Colonic mucosa (tissue), 4 donors: ENCODE results near the gene INTS11. TPM values are rescaled to one million over a fixed set of nuclear protein-coding genes. Genes with fewer than 3 reads are reported as not detected.

ENCODE experiments used
- DNase-seq: peaks from one replicate; pipeline ENCODE4 v3.0.0-alpha.2; 2020
- H3K27ac ChIP-seq: fragments of 200-600 bp; one replicate; pipeline ENCODE4 v1.8.0; 2021
- H3K27me3 ChIP-seq: fragments of 200-600 bp; one replicate; pipeline ENCODE4 v1.8.0; 2021
- H3K36me3 ChIP-seq: fragments of 200-600 bp; one replicate; pipeline ENCODE4 v1.8.0; 2021
- H3K4me1 ChIP-seq: fragments of 200-600 bp; one replicate; pipeline ENCODE4 v1.8.0; 2021; ENCODE audit warnings: mild to moderate bottlenecking
- H3K4me3 ChIP-seq: fragments of 200-600 bp; one replicate; pipeline ENCODE4 v1.8.0; 2021
- H3K9ac ChIP-seq, 2 donors: one replicate each; pipeline ENCODE4 v1.7.0; 2013; ENCODE audit warnings: control low read depth in 2 of 2, low read depth in 2 of 2, low read length in 2 of 2
- H3K9me3 ChIP-seq: fragments of 200-600 bp; one replicate; pipeline ENCODE4 v1.8.0; 2021
- intact Hi-C: fragments of 100-400 bp; cut with DNase I; formaldehyde crosslinking; loops from one replicate; pipeline ENCODE4 v1.14.1; 2022
- total RNA-seq, 2 donors: library from RNA; stranded (reverse); fragmentation: NEBNext Ultra II Directional in 1 of 2; extraction: Animal tissue kit (Norgen Biotek cat#: 25700) in 1 of 2; gene quantifications; one replicate each; pipeline ENCODE4 v1.2.1, GENCODE V29; 2021
- TF ChIP-seq, protein P1 (sequence below): fragments of 200-600 bp; IDR thresholded peaks from one replicate; pipeline ENCODE4 v1.8.0; 2022; ENCODE audit warnings: antibody characterized with exemption, mild to moderate bottlenecking
- donor health status: healthy.
- donor health status: DM: no; HTN: no; CAD: no.
- donor health status: DM: no; HTN: no; CAD: no.

Gene INTS11
- total RNA-seq, 2 donors from 2014 or later: 70.6 to 126 TPM

DNA sequence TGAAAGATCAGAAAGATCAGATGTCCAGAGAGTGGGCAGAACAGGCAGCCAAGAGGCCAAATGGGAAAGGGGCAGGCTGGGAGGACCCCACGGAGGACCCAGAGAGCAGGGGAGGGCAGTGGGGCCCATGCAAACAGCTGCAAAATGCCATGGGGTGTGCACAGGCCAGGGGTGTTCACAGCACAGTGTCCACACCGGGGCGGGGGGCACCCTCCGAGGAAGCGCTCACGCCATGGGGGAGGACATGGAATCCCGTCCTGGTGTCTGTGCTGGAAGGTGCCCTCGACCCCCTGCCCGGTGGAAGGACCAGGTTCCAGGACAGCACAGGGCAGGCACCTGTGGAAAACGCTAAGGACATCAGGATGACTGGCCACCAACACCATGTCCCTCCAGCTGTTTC lies 1.5 kb downstream of the INTS11 start:
- Histone ChIP-seq H3K4me3 (no peak overlapping the region), H3K27ac (no peak overlapping the region), H3K9me3 (no peaks in the 10 kb centered on the region), H3K27me3 (no peaks in the 10 kb centered on the region), H3K4me1 (peaks cover 13% of the 10 kb centered on the region), H3K9ac (no peak overlapping the region), H3K36me3 (no peaks in the 10 kb centered on the region)
- intact Hi-C loops: no loop called here
- TF ChIP-seq, protein P1, sequence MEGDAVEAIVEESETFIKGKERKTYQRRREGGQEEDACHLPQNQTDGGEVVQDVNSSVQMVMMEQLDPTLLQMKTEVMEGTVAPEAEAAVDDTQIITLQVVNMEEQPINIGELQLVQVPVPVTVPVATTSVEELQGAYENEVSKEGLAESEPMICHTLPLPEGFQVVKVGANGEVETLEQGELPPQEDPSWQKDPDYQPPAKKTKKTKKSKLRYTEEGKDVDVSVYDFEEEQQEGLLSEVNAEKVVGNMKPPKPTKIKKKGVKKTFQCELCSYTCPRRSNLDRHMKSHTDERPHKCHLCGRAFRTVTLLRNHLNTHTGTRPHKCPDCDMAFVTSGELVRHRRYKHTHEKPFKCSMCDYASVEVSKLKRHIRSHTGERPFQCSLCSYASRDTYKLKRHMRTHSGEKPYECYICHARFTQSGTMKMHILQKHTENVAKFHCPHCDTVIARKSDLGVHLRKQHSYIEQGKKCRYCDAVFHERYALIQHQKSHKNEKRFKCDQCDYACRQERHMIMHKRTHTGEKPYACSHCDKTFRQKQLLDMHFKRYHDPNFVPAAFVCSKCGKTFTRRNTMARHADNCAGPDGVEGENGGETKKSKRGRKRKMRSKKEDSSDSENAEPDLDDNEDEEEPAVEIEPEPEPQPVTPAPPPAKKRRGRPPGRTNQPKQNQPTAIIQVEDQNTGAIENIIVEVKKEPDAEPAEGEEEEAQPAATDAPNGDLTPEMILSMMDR: no peak
- no peak for DNase-seq

DNA sequence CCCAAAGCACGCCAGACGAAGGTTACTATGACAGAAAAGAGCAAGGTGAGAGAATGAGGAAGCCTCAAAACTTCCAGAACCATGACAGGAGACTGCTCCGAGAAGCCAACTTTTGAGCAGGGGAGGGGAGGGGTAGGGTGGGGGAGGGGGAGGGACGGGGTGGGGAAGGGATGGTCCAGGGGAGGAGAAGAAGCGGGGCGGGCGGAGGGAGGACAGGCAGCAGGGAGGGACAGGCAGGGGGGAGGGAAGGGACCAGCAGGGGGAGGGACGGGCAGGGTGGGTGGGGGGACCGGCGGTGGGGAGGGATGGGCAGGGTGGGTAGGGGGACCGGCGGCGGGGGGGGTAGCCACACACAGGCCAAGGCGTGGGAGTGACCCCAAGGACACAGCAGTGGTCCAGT lies 2.0 kb downstream of the INTS11 start:
- no peaks in the 10 kb centered on the region for H3K36me3 ChIP-seq
- no peak overlapping the region for H3K4me3 ChIP-seq
- H3K9me3 ChIP-seq: no peaks in the 10 kb centered on the region
- no peak overlapping the region for H3K27ac ChIP-seq
- DNase-seq: no peak
- H3K9ac ChIP-seq: no peak overlapping the region
- no peaks in the 10 kb centered on the region for H3K27me3 ChIP-seq
- H3K4me1 ChIP-seq: peaks cover 13% of the 10 kb centered on the region
- TF ChIP-seq, protein P1: no peak
- intact Hi-C loops: no loop called here

DNA sequence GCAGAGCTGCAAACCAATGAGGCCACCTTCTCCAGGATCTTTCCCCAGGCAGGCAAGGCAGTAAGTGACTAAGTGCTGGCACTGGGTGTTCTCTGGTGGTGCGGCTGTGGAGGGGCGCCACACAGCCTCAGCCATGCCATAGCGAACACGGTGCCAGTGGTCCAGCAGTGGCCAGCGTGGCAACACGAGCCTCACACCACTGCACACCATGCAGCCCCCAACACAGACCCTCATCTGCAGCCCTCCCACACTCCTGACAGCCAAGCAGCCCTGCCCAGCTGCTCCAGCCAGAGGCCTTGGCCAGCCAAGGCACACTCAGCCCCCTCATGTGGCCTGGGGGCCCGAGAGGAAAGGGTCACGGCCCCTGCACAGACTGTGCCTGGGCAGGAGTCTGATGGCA lies 3.0 kb downstream of the INTS11 start:
- Histone ChIP-seq H3K4me1 (peaks cover 13% of the 10 kb centered on the region), H3K9ac (peak overlapping the region in 1 of 2 donors; percentile 43), H3K9me3 (no peaks in the 10 kb centered on the region), H3K4me3 (no peak overlapping the region), H3K27me3 (no peaks in the 10 kb centered on the region), H3K27ac (no peak overlapping the region), H3K36me3 (no peaks in the 10 kb centered on the region)
- DNase-seq: no peak
- TF ChIP-seq, protein P1: no peak
- intact Hi-C loops: no loop called here

GRCh38 chr1:1320666-1321448 lies 3.6 kb downstream of the INTS11 start:
- H3K27ac ChIP-seq: no peak overlapping the region
- TF ChIP-seq, protein P1: no peak
- H3K27me3 ChIP-seq: no peaks in the 10 kb centered on the region
- H3K36me3 ChIP-seq: no peaks in the 10 kb centered on the region
- H3K9me3 ChIP-seq: no peaks in the 10 kb centered on the region
- H3K9ac ChIP-seq: peak overlapping the region in 1 of 2 donors; percentile 43
- H3K4me1 ChIP-seq: peaks cover 10% of the 10 kb centered on the region
- H3K4me3 ChIP-seq: no peak overlapping the region
- DNase-seq: no peak
- intact Hi-C loops: no loop called here

- TF ChIP-seq, protein P1: no peak
- Histone ChIP-seq H3K9me3 (no peaks in the 10 kb centered on the region), H3K36me3 (no peaks in the 10 kb centered on the region), H3K9ac (no peak overlapping the region), H3K27ac (no peak overlapping the region), H3K27me3 (no peaks in the 10 kb centered on the region), H3K4me3 (no peak overlapping the region), H3K4me1 (peaks cover 5% of the 10 kb centered on the region)
- intact Hi-C loops: no loop called here
- no peak for DNase-seq
Observed at GRCh38 chr1:1319646-1319941, 4.9 kb downstream of the INTS11 start.
